Measurements from ENCODE around the gene SMIM23.

The SMIM23 gene

DNA sequence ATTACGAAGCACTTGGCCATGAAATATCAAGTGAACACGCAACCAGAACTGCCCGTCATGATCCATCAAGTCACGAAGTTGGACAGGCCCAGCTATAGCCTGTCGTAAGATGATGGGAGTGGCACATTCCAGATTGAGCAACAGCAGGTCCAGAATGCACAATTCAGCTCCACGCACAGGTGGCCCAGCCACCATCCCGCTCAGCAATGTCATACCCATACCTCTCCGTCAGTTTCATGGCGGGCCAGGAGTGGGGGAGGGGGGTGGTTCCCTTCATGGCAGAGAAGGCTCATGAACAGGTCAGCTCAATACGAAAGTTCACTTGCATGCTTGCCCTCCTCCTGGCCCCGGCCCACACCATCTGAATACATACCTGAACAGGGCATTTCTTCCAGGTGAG, 34.9 kb downstream of the SMIM23 start:
- DNase-seq (no peak), ATAC-seq (no peak)
- H3K27me3 Mint-ChIP-seq, result no peaks in the 10 kb centered on the region
- H3K36me3 Mint-ChIP-seq (ENCODE audit: low read depth), result no peaks in the 10 kb centered on the region
- H3K27ac Mint-ChIP-seq, result no peak overlapping the region
- H3K4me1 Mint-ChIP-seq, result no peaks in the 10 kb centered on the region
- H3K9me3 Mint-ChIP-seq, result no peaks in the 10 kb centered on the region
- no peak overlapping the region for H3K4me3 Mint-ChIP-seq

DNA sequence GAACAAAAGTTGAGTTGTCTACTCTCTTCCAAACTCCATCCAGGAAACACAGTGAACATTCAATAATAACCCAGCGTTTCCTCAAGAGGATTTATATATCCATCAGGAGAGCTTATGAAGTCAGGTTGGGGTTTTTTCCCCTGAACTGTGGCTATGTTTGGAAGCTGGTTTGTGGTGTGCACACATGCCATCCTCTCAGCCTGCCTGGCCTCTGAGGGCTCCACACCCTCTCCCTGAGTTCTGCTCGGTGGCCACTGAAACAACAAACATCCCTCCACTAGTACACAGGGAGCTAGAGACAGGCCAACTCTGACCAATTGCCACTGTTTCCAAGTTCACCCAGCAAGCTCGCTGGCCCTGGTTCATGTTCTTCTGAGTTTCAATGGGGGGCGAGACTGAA, 35.7 kb downstream of the SMIM23 start:
- Mint-ChIP-seq H3K36me3 (ENCODE audit: low read depth) (no peaks in the 10 kb centered on the region), H3K27ac (no peak overlapping the region), H3K27me3 (no peaks in the 10 kb centered on the region), H3K9me3 (no peaks in the 10 kb centered on the region), H3K4me1 (no peaks in the 10 kb centered on the region), H3K4me3 (no peak overlapping the region)
- ATAC-seq (no peak), DNase-seq (no peak)

DNA sequence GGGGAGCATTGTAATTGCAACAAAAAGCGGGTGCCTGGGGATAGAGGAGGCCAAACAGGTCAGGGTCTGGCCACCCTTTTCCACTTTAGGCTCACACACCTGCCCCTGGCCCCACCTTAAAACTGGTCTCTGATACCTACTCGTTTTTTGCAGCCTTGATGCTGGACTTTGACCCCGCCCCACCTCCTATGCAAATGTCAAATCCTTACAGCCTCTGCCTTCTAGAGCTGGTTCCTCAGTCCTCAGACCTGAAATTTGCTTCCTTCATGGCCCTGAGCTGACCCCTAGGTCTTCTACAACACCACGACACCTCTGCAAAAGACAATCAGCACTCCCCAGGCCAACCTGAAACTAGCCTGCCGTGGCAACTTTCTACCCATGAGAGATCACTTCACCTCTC, 37.7 kb downstream of the SMIM23 start:
- Mint-ChIP-seq H3K9me3 (no peaks in the 10 kb centered on the region), H3K36me3 (ENCODE audit: low read depth) (no peaks in the 10 kb centered on the region), H3K27me3 (no peaks in the 10 kb centered on the region), H3K27ac (no peak overlapping the region), H3K4me3 (no peak overlapping the region), H3K4me1 (no peaks in the 10 kb centered on the region)
- no peak for ATAC-seq
- no peak for DNase-seq

- no peaks in the 10 kb centered on the region for H3K4me1 Mint-ChIP-seq
- ATAC-seq (no peak), DNase-seq (no peak)
- H3K36me3 Mint-ChIP-seq (ENCODE audit: low read depth), result no peaks in the 10 kb centered on the region
- no peaks in the 10 kb centered on the region for H3K27me3 Mint-ChIP-seq
- no peak overlapping the region for H3K27ac Mint-ChIP-seq
- no peak overlapping the region for H3K4me3 Mint-ChIP-seq
- H3K9me3 Mint-ChIP-seq, result no peaks in the 10 kb centered on the region
These were observed 39.4 kb downstream of the SMIM23 start for GRCh38 chr5:171825051-171825450.

DNA sequence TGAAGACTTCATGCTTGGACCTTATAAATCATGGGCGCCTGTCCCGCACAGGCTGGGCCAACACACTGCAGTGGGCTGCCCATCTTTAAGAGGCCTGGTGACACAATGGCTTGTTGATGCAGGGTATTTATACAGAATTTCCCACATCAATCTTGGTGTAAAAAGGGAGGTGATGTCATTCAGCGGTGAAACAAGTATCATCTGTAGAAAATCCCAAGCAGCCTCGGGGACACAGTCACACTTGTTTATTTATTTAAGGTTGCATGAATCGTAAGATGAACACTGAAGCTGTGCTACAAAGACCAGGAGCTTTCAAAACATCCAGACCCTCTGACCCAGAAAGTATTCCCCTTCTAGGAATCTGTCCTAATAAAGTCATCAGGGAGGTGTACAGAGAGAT, 40.5 kb downstream of the SMIM23 start:
- H3K4me1 Mint-ChIP-seq, result no peaks in the 10 kb centered on the region
- peaks cover 3% of the 10 kb centered on the region for H3K9me3 Mint-ChIP-seq
- H3K4me3 Mint-ChIP-seq, result no peak overlapping the region
- DNase-seq, result no peak
- H3K27me3 Mint-ChIP-seq, result no peaks in the 10 kb centered on the region
- H3K27ac Mint-ChIP-seq, result no peak overlapping the region
- H3K36me3 Mint-ChIP-seq (ENCODE audit: low read depth), result peaks cover under 1% of the 10 kb centered on the region
- no peak for ATAC-seq

DNA sequence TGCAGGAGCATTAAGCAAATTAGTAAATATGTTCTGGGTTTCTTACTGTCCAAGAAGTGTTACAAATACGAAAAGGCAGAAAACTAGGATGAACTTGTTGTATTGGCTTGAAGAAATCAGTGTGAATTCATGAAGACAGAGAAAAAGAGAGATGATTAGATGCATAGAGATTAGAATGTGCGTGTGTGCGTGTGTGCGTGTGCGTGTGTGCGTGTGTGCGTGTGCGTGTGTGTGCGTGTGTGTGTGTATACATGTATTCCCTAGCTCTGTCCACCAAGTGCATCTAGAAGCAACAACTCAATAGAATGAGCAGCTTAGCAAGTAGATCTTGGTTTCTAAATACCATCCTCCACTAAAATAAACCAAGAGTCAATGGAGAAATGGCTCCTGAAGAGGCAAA, 41.5 kb downstream of the SMIM23 start:
- H3K9me3 Mint-ChIP-seq, result peaks cover 13% of the 10 kb centered on the region
- no peak overlapping the region for H3K4me3 Mint-ChIP-seq
- H3K27ac Mint-ChIP-seq, result no peak overlapping the region
- peaks cover 2% of the 10 kb centered on the region for H3K36me3 Mint-ChIP-seq (ENCODE audit: low read depth)
- H3K27me3 Mint-ChIP-seq, result no peaks in the 10 kb centered on the region
- DNase-seq, result no peak
- H3K4me1 Mint-ChIP-seq, result no peaks in the 10 kb centered on the region
- no peak for ATAC-seq

DNA sequence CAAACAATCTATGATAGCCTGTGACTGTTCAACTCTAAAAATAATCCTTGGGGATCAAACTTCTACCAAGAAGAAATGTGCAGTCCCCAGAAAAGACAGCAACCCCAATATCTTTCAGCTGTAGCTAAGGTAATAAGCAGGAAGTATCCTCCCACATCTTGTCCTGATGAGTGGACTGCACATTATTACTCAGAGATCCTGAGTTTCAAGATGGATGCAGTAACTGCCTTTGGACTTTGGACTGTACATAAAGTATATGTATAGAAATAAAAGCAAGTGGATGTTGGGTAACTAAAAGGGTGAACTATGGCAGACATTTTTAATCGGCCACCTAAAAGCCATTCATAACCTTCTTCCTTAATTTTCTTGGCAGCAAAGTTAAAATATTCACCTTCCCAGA, 45.1 kb downstream of the SMIM23 start:
- DNase-seq, result no peak
- Mint-ChIP-seq H3K4me3 (no peak overlapping the region), H3K4me1 (peaks cover 3% of the 10 kb centered on the region)

DNA sequence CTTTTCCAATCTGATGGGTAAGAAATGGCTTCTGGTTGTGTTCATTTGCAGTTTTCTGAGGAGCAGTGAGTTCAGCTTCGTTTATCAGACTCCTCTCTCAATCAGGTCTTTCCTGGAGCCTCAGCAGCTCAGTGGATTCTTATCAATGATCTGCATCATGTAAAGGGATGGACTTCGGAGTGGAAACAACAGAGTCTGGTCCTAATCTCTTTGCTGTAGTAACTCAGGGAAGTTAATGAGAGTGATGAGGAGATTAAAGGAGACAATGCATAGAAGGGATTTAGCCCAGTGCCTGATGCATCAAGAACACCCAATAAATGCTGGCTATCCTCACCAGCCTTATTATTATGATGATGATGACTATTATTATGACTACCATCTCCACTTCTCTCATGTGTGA, 47.2 kb downstream of the SMIM23 start:
- H3K36me3 Mint-ChIP-seq (ENCODE audit: low read depth), result peaks cover 10% of the 10 kb centered on the region
- H3K4me3 Mint-ChIP-seq, result no peak overlapping the region
- H3K27ac Mint-ChIP-seq, result no peak overlapping the region

More for the DNA sequence above, 45.1 kb downstream of the SMIM23 start:
- H3K9me3 Mint-ChIP-seq, result peaks cover 23% of the 10 kb centered on the region
- no peak for ATAC-seq
- peaks cover 10% of the 10 kb centered on the region for H3K36me3 Mint-ChIP-seq (ENCODE audit: low read depth)
- H3K27me3 Mint-ChIP-seq, result no peaks in the 10 kb centered on the region
- H3K27ac Mint-ChIP-seq, result no peak overlapping the region

GRCh38 chr5:171834461-171834860, 48.8 kb downstream of the SMIM23 start:
- no peak overlapping the region for H3K4me3 Mint-ChIP-seq
- no peak for ATAC-seq

More for the DNA sequence above, 47.2 kb downstream of the SMIM23 start:
- Mint-ChIP-seq H3K4me1 (peaks cover 3% of the 10 kb centered on the region), H3K9me3 (peaks cover 23% of the 10 kb centered on the region), H3K27me3 (no peaks in the 10 kb centered on the region)
- ATAC-seq (no peak), DNase-seq (no peak)

DNA sequence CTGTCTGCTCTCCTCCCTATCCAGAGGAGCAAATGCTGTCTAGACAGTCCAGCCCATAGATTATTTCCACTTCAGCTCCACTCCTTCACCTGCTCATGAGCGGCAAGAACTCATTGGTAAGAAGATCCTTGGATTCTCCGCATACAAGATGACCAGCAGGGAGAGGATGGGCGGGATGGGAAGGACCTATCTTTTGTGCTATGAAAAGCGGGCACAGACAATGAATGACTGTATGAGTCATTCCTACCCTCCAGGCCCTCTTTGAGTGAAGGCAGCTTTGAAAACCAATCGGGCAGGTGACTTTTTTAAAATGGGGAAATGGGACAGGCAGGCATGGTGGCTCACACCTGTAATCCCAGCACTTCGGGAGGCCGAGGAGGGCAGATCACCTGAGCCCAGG, 49.4 kb downstream of the SMIM23 start:
- DNase-seq (no peak), ATAC-seq (no peak)
- H3K36me3 Mint-ChIP-seq (ENCODE audit: low read depth), result peaks cover 10% of the 10 kb centered on the region
- no peak overlapping the region for H3K27ac Mint-ChIP-seq
- H3K4me3 Mint-ChIP-seq, result no peak overlapping the region
- H3K9me3 Mint-ChIP-seq, result peaks cover 23% of the 10 kb centered on the region
- H3K4me1 Mint-ChIP-seq, result peaks cover 3% of the 10 kb centered on the region
- no peaks in the 10 kb centered on the region for H3K27me3 Mint-ChIP-seq

More at GRCh38 chr5:171834461-171834860, 48.8 kb downstream of the SMIM23 start:
- peaks cover 23% of the 10 kb centered on the region for H3K9me3 Mint-ChIP-seq
- DNase-seq, result no peak
- H3K27ac Mint-ChIP-seq, result no peak overlapping the region
- H3K4me1 Mint-ChIP-seq, result peaks cover 3% of the 10 kb centered on the region
- peaks cover 10% of the 10 kb centered on the region for H3K36me3 Mint-ChIP-seq (ENCODE audit: low read depth)
- no peaks in the 10 kb centered on the region for H3K27me3 Mint-ChIP-seq

GRCh38 chr5:171837522-171837921, 51.9 kb downstream of the SMIM23 start:
- Mint-ChIP-seq H3K36me3 (ENCODE audit: low read depth) (peaks cover 12% of the 10 kb centered on the region), H3K27me3 (no peaks in the 10 kb centered on the region), H3K4me1 (peaks cover 7% of the 10 kb centered on the region), H3K27ac (no peak overlapping the region), H3K9me3 (peaks cover 10% of the 10 kb centered on the region), H3K4me3 (no peak overlapping the region)
- DNase-seq (no peak), ATAC-seq (no peak)

GRCh38 chr5:171838066-171838465, 52.4 kb downstream of the SMIM23 start:
- Mint-ChIP-seq H3K36me3 (ENCODE audit: low read depth) (peaks cover 7% of the 10 kb centered on the region), H3K27me3 (no peaks in the 10 kb centered on the region), H3K4me3 (no peak overlapping the region), H3K9me3 (peaks cover 4% of the 10 kb centered on the region), H3K27ac (no peak overlapping the region), H3K4me1 (peaks cover 7% of the 10 kb centered on the region)
- DNase-seq (no peak), ATAC-seq (no peak)

GRCh38 chr5:171839112-171839511, 53.5 kb downstream of the SMIM23 start:
- H3K36me3 Mint-ChIP-seq (ENCODE audit: low read depth), result peaks cover 4% of the 10 kb centered on the region
- ATAC-seq (no peak), DNase-seq (no peak)
- H3K27ac Mint-ChIP-seq, result no peak overlapping the region
- H3K4me1 Mint-ChIP-seq, result peaks cover 6% of the 10 kb centered on the region
- no peaks in the 10 kb centered on the region for H3K9me3 Mint-ChIP-seq
- H3K27me3 Mint-ChIP-seq, result no peaks in the 10 kb centered on the region
- H3K4me3 Mint-ChIP-seq, result no peak overlapping the region

GRCh38 chr5:171840066-171840465, 54.4 kb downstream of the SMIM23 start:
- Mint-ChIP-seq H3K4me3 (no peak overlapping the region), H3K4me1 (peaks cover 4% of the 10 kb centered on the region), H3K36me3 (ENCODE audit: low read depth) (peaks cover 4% of the 10 kb centered on the region), H3K9me3 (no peaks in the 10 kb centered on the region), H3K27ac (no peak overlapping the region), H3K27me3 (no peaks in the 10 kb centered on the region)
- no peak for DNase-seq
- peak; percentile 34 for ATAC-seq

Data from activated naive CD8-positive, alpha-beta T cell treated with anti-CD3 and anti-CD28 coated beads, Interleukin-2, amount 50 U/mL, for 24 hours (primary cell).